ENCODE data around the gene KL.

The KL gene

DNA sequence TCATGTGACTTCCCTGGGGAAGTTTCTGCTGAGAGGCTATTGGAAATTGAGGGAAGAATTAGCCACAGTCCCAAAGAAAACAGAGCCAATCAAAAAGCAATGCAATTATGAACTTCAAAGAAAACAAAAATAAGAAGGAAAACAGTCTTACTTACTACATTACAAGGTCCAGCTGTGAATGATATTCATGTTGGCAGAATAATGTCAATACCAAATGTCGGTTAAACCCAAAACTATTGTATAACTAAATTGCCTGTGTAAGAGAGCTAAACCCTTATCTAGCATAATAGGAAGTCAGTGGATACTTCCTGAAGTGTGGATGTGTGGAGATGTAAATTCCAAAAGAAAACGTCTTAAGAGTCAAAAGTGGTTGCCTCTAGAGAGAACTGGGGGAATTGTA is 12.4 kb downstream of the KL start:
- Histone ChIP-seq H3K36me3 (no peaks in the 10 kb centered on the region), H3K4me3 (ENCODE audit: low read depth, low read length) (no peak overlapping the region), H3K27ac (no peak overlapping the region), H3K9me3 (ENCODE audit: severe bottlenecking) (no peaks in the 10 kb centered on the region), H3K27me3 (ENCODE audit: insufficient read depth, low read depth, severe bottlenecking) (no peaks in the 10 kb centered on the region)
- TF ChIP-seq, protein P1, sequence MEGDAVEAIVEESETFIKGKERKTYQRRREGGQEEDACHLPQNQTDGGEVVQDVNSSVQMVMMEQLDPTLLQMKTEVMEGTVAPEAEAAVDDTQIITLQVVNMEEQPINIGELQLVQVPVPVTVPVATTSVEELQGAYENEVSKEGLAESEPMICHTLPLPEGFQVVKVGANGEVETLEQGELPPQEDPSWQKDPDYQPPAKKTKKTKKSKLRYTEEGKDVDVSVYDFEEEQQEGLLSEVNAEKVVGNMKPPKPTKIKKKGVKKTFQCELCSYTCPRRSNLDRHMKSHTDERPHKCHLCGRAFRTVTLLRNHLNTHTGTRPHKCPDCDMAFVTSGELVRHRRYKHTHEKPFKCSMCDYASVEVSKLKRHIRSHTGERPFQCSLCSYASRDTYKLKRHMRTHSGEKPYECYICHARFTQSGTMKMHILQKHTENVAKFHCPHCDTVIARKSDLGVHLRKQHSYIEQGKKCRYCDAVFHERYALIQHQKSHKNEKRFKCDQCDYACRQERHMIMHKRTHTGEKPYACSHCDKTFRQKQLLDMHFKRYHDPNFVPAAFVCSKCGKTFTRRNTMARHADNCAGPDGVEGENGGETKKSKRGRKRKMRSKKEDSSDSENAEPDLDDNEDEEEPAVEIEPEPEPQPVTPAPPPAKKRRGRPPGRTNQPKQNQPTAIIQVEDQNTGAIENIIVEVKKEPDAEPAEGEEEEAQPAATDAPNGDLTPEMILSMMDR (IDR thresholded peaks at IDR 0.05; ENCODE audit: low read depth, low read length), result no peak
- DNase-seq, result no peak

DNA sequence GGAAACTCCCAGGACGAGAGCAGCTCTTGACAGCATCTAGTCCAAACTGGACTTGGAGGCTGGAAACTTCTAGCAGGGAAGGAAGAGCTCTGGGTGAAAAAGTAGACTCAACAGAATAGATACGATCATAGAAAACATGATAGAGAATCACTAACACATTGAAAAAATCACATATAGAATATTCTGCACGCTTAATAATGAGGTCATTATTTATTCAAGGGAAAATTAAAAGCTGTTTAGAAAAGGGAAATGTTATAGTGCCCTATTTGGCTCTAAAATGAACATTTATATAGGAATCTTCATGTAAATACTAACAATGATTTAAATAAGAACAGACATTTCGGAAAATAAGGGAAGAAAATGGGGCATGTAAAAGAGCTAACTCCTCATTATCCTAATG is 15.1 kb downstream of the KL start:
- TF ChIP-seq, protein P1 (IDR thresholded peaks at IDR 0.05; ENCODE audit: low read depth, low read length), result no peak

GRCh38 chr13:33032037-33032625 is 15.9 kb downstream of the KL start:
- no peaks in the 10 kb centered on the region for H3K9me3 ChIP-seq (ENCODE audit: severe bottlenecking)
- TF ChIP-seq, protein P1 (IDR thresholded peaks at IDR 0.05; ENCODE audit: low read depth, low read length), result no peak
- DNase-seq, result no peak
- no peaks in the 10 kb centered on the region for H3K27me3 ChIP-seq (ENCODE audit: insufficient read depth, low read depth, severe bottlenecking)
- no peaks in the 10 kb centered on the region for H3K36me3 ChIP-seq
- H3K27ac ChIP-seq, result no peak overlapping the region
- H3K4me3 ChIP-seq (ENCODE audit: low read depth, low read length), result no peak overlapping the region

More for the DNA sequence above, 15.1 kb downstream of the KL start:
- no peaks in the 10 kb centered on the region for H3K27me3 ChIP-seq (ENCODE audit: insufficient read depth, low read depth, severe bottlenecking)
- no peak overlapping the region for H3K27ac ChIP-seq
- no peaks in the 10 kb centered on the region for H3K9me3 ChIP-seq (ENCODE audit: severe bottlenecking)
- no peaks in the 10 kb centered on the region for H3K36me3 ChIP-seq
- DNase-seq, result no peak
- H3K4me3 ChIP-seq (ENCODE audit: low read depth, low read length), result no peak overlapping the region

DNA sequence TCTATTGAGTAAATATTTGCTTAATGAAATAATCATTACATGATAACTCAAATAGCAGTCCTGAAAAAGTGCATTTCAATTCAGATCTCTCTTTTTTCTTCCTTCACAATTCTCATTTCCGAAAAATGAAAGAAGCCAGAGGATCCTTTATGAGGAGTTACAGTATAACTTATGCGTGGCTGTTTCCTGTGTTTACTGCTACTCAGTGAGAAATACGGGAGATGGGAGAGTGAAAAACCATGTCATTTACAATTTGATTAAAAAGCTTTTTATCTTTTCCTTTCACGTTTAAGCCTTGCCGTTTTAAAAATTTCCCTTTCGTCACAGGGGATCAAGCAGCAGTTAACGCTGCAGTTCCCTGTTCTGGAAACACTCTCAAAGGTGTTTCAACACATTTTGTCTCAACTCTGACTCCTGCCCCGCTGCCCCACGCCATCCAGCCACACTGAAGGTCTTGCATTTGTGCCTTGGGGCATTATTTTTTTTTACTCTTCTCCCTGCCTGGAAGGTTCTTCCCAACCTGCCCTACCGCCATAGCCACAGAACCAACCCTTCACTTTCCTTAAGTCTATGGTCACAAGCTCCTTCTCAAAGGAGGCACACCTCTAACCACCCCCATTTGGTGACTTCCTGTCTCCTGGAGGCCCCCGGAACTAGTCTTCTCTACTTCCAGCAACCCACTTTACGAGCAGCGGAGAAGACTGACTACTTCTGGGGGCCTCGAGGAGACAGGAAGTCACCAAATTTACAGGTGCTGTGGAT is 17.0 kb downstream of the KL start:
- DNase-seq, result no peak
- H3K27ac ChIP-seq, result no peak overlapping the region
- no peaks in the 10 kb centered on the region for H3K36me3 ChIP-seq
- TF ChIP-seq, protein P1 (IDR thresholded peaks at IDR 0.05; ENCODE audit: low read depth, low read length), result no peak
- no peaks in the 10 kb centered on the region for H3K27me3 ChIP-seq (ENCODE audit: insufficient read depth, low read depth, severe bottlenecking)
- H3K4me3 ChIP-seq (ENCODE audit: low read depth, low read length), result no peak overlapping the region
- no peaks in the 10 kb centered on the region for H3K9me3 ChIP-seq (ENCODE audit: severe bottlenecking)

GRCh38 chr13:33033986-33034385 is 17.8 kb downstream of the KL start:
- peak; percentile 42 for DNase-seq
- TF ChIP-seq, protein P1 (IDR thresholded peaks at IDR 0.05; ENCODE audit: low read depth, low read length), result no peak
- Histone ChIP-seq H3K36me3 (no peaks in the 10 kb centered on the region), H3K9me3 (ENCODE audit: severe bottlenecking) (no peaks in the 10 kb centered on the region), H3K4me3 (ENCODE audit: low read depth, low read length) (no peak overlapping the region), H3K27ac (peak overlapping the region; percentile 61), H3K27me3 (ENCODE audit: insufficient read depth, low read depth, severe bottlenecking) (no peaks in the 10 kb centered on the region)

Data from WERI-Rb-1 (cell line).